H9 (cell line): ENCODE measurements around the gene EDNRA. TPM values are rescaled to one million over a fixed set of nuclear protein-coding genes. Genes with fewer than 3 reads are reported as not detected.

Experiments
- DNase-seq: peaks from one replicate; pipeline ENCODE4 v3.0.0-alpha.2; 2017
- H2AFZ ChIP-seq: one replicate; pipeline ENCODE4 v1.6.1; 2013; ENCODE audit warnings: mild to moderate bottlenecking, low read length, control low read depth, moderate library complexity
- H2AK5ac ChIP-seq: 2 replicates; pipeline ENCODE4 v1.6.1; 2013; ENCODE audit warnings: low read length, control low read depth, mixed read lengths; ENCODE audit not compliant: insufficient read length
- H2BK120ac ChIP-seq: one replicate; pipeline ENCODE4 v1.6.1; 2013; ENCODE audit warnings: low read depth, mild to moderate bottlenecking, low read length, control low read depth, inconsistent platforms; ENCODE audit not compliant: poor library complexity, severe bottlenecking
- H2BK12ac ChIP-seq: 2 replicates; pipeline ENCODE4 v1.6.1; 2013; ENCODE audit warnings: low read length, control low read depth, mixed read lengths, low read depth; ENCODE audit not compliant: insufficient read length
- H2BK15ac ChIP-seq: 2 replicates; pipeline ENCODE4 v1.6.1; 2013; ENCODE audit warnings: low read depth, low read length, control low read depth
- H2BK20ac ChIP-seq: one replicate; pipeline ENCODE4 v1.6.1; 2013; ENCODE audit warnings: low read depth, mild to moderate bottlenecking, low read length, control low read depth, inconsistent platforms; ENCODE audit not compliant: poor library complexity, severe bottlenecking
- H2BK5ac ChIP-seq: 2 replicates; pipeline ENCODE4 v1.6.1; 2013; ENCODE audit warnings: low read length, control low read depth, mixed read lengths; ENCODE audit not compliant: insufficient read length
- H3K14ac ChIP-seq: 2 replicates; pipeline ENCODE4 v1.6.1; 2013; ENCODE audit warnings: low read length, control low read depth; ENCODE audit not compliant: insufficient read depth
- H3K18ac ChIP-seq: 2 replicates; pipeline ENCODE4 v1.6.1; 2013; ENCODE audit warnings: low read depth, mild to moderate bottlenecking, mixed read lengths, low read length, control low read depth; ENCODE audit not compliant: insufficient read length
- H3K23ac ChIP-seq: 2 replicates; pipeline ENCODE4 v1.6.1; 2013; ENCODE audit warnings: low read length, control low read depth, mixed read lengths, low read depth; ENCODE audit not compliant: insufficient read length
- H3K23me2 ChIP-seq: 2 replicates; pipeline ENCODE4 v1.6.1; 2013; ENCODE audit warnings: low read depth, mild to moderate bottlenecking, mixed read lengths, low read length, control low read depth; ENCODE audit not compliant: insufficient read length, poor library complexity, severe bottlenecking
- H3K27ac ChIP-seq: 2 replicates; pipeline ENCODE4 v1.5.1; 2013; ENCODE audit warnings: low read length, control low read depth, mixed read lengths, low read depth; ENCODE audit not compliant: insufficient read length
- H3K27me3 ChIP-seq: 2 replicates; pipeline ENCODE4 v1.6.1; 2013; ENCODE audit warnings: low read length, control low read depth, inconsistent platforms; ENCODE audit not compliant: insufficient read depth
- H3K4ac ChIP-seq: 2 replicates; pipeline ENCODE4 v1.6.1; 2013; ENCODE audit warnings: low read depth, mild to moderate bottlenecking, control low read depth, inconsistent platforms, low read length, moderate library complexity
- H3K4me1 ChIP-seq: 2 replicates; pipeline ENCODE4 v1.6.1; 2013; ENCODE audit warnings: low read length, control low read depth, inconsistent platforms; ENCODE audit not compliant: insufficient read depth
- H3K4me2 ChIP-seq: 2 replicates; pipeline ENCODE4 v1.6.1; 2013; ENCODE audit warnings: low read length, control low read depth, mixed read lengths; ENCODE audit not compliant: insufficient read length, insufficient read depth
- H3K56ac ChIP-seq: 2 replicates; pipeline ENCODE4 v1.6.1; 2013; ENCODE audit warnings: low read depth, mild to moderate bottlenecking, mixed read lengths, low read length, control low read depth; ENCODE audit not compliant: insufficient read length
- H3K79me1 ChIP-seq: 2 replicates; pipeline ENCODE4 v1.6.1; 2013; ENCODE audit warnings: low read depth, mild to moderate bottlenecking, moderate library complexity, low read length, control low read depth, inconsistent platforms; ENCODE audit not compliant: insufficient read depth, poor library complexity, severe bottlenecking
- H3K79me2 ChIP-seq: 2 replicates; pipeline ENCODE4 v1.6.1; 2013; ENCODE audit warnings: low read length, control low read depth, inconsistent platforms; ENCODE audit not compliant: insufficient read depth
- H3K9ac ChIP-seq: 2 replicates; pipeline ENCODE4 v1.6.1; 2013; ENCODE audit warnings: low read length, control low read depth, mixed read lengths; ENCODE audit not compliant: insufficient read length; ENCODE audit errors: extremely low read depth
- H3K9me3 ChIP-seq: one replicate; pipeline ENCODE4 v1.6.1; 2013; ENCODE audit warnings: low read depth, low read length, inconsistent platforms; ENCODE audit not compliant: control insufficient read depth
- H3T11ph ChIP-seq: one replicate; pipeline ENCODE4 v1.6.1; 2013; ENCODE audit warnings: mild to moderate bottlenecking, low read length, control low read depth, inconsistent platforms
- H4K20me1 ChIP-seq: one replicate; pipeline ENCODE4 v1.6.1; 2013; ENCODE audit not compliant: control insufficient read depth, insufficient read length, insufficient read depth
- H4K5ac ChIP-seq: 2 replicates; pipeline ENCODE4 v1.6.1; 2013; ENCODE audit warnings: low read depth, mild to moderate bottlenecking, mixed read lengths, low read length, control low read depth; ENCODE audit not compliant: insufficient read length
- H4K8ac ChIP-seq: replicated peaks from 2 replicates; pipeline ENCODE4 v1.6.1; 2013; ENCODE audit warnings: low read length, control low read depth, mixed read lengths, low read depth; ENCODE audit not compliant: insufficient read length
- H4K91ac ChIP-seq: 2 replicates; pipeline ENCODE4 v1.6.1; 2013; ENCODE audit warnings: low read depth, mild to moderate bottlenecking, moderate library complexity, mixed read lengths, low read length, control low read depth; ENCODE audit not compliant: insufficient read length
- H3K27ac Mint-ChIP-seq, 3 experiments: 2 replicates in 2 of 3; 3 replicates in 1 of 3; pipeline ENCODE4 v1.8.0; 2020 to 2021; ENCODE audit warnings: mixed read lengths in 3 of 3, mild to moderate bottlenecking in 1 of 3, moderate library complexity in 1 of 3
- H3K27me3 Mint-ChIP-seq: 2 replicates; pipeline ENCODE4 v1.8.0; 2021; ENCODE audit warnings: low read depth, mild to moderate bottlenecking, moderate library complexity, mixed read lengths
- H3K36me3 Mint-ChIP-seq, 3 experiments: 2 replicates in 2 of 3; 3 replicates in 1 of 3; pipeline ENCODE4 v1.8.0; 2020 to 2021; ENCODE audit warnings: low read depth in 3 of 3, mixed read lengths in 3 of 3; ENCODE audit not compliant: insufficient read depth in 1 of 3
- H3K4me1 Mint-ChIP-seq, 2 experiments: 2 replicates each; pipeline ENCODE4 v1.8.0; 2020; ENCODE audit warnings: mixed read lengths in 2 of 2
- H3K4me3 Mint-ChIP-seq, 2 experiments: 2 replicates in 1 of 2; 3 replicates in 1 of 2; pipeline ENCODE4 v1.8.0; 2020 to 2021; ENCODE audit warnings: mild to moderate bottlenecking in 2 of 2, mixed read lengths in 2 of 2, moderate library complexity in 1 of 2
- H3K9me3 Mint-ChIP-seq, 2 experiments: 2 replicates in 1 of 2; 3 replicates in 1 of 2; pipeline ENCODE4 v1.8.0; 2020; ENCODE audit warnings: mild to moderate bottlenecking in 2 of 2, mixed read lengths in 2 of 2, moderate library complexity in 1 of 2
- CTCF ChIP-seq: fragments of 200-600 bp; sonication (generic); conservative IDR thresholded peaks from 3 replicates; pipeline ENCODE4 v1.8.0; 2021; ENCODE audit warnings: antibody characterized with exemption, mild to moderate bottlenecking
- WGBS: extraction: QIAGEN DNeasy Blood & Tissue Kit; methylation state at CpG from one replicate; pipeline ENCODE4 v1.1.7; 2013; ENCODE audit warnings: missing lambda C conversion rate, low lambda C conversion rate, mixed read lengths; ENCODE audit not compliant: insufficient read length; ENCODE audit errors: extremely low coverage; 5-methylcytosine and 5-hydroxymethylcytosine counted together
- total RNA-seq: library from RNA; stranded (reverse); gene quantifications from 2 replicates; pipeline ENCODE4 v1.2.1, GENCODE V29; 2021

EDNRA gene
- total RNA-seq, 1 experiment from 2014 or later: 1.6 TPM

GRCh38 chr4:147496500-147496899 is 15.6 kb downstream of the EDNRA start:
- H2BK5ac ChIP-seq: no peak overlapping the region
- no peaks in the 10 kb centered on the region for H3K27me3 Mint-ChIP-seq
- H3K4me1 ChIP-seq: no peaks in the 10 kb centered on the region
- H3T11ph ChIP-seq: no peak overlapping the region
- no peak overlapping the region for H3K4me2 ChIP-seq
- H3K23ac ChIP-seq: no peak overlapping the region
- H2AK5ac ChIP-seq: no peak overlapping the region
- no peaks in the 10 kb centered on the region for H4K20me1 ChIP-seq
- H3K4me1 Mint-ChIP-seq: no peaks in the 10 kb centered on the region
- no peak for TF ChIP-seq CTCF
- no CpG with 5 or more reads among the region's 1 CpG for WGBS
- H2BK120ac ChIP-seq: no peak overlapping the region
- H4K8ac ChIP-seq: no peak overlapping the region
- H4K91ac ChIP-seq: no peak overlapping the region
- H3K27ac ChIP-seq: no peak overlapping the region
- H2BK15ac ChIP-seq: no peak overlapping the region
- H3K9me3 ChIP-seq: no peaks in the 10 kb centered on the region
- H2BK20ac ChIP-seq: no peak overlapping the region
- H2BK12ac ChIP-seq: no peak overlapping the region
- no peaks in the 10 kb centered on the region for H3K23me2 ChIP-seq
- H3K18ac ChIP-seq: no peak overlapping the region
- H3K79me1 ChIP-seq: no peaks in the 10 kb centered on the region
- H3K56ac ChIP-seq: no peak overlapping the region
- H4K5ac ChIP-seq: no peak overlapping the region
- no peaks in the 10 kb centered on the region for H3K36me3 Mint-ChIP-seq
- no peak overlapping the region for H3K27ac Mint-ChIP-seq
- H3K27me3 ChIP-seq: no peaks in the 10 kb centered on the region
- no peak overlapping the region for H2AFZ ChIP-seq
- H3K79me2 ChIP-seq: no peaks in the 10 kb centered on the region
- no peaks in the 10 kb centered on the region for H3K9me3 Mint-ChIP-seq
- DNase-seq: no peak
- H3K9ac ChIP-seq: no peak overlapping the region
- H3K14ac ChIP-seq: no peak overlapping the region
- H3K4me3 Mint-ChIP-seq: no peak overlapping the region
- H3K4ac ChIP-seq: no peak overlapping the region
